GM23338 (cell line): ENCODE measurements around the gene SLCO3A1. TPM values are rescaled to one million over a fixed set of nuclear protein-coding genes. Genes with fewer than 3 reads are reported as not detected.
"Not testable (repeated sequence)": the region's sequence is repeated elsewhere in the genome, so short reads cannot be mapped to it uniquely, and the experiment has no call there.

Source experiments
- ATAC-seq: fragments of 200-7000 bp; cut with Tn5 transposase; 3 replicates; pipeline ENCODE4 v1.9.1; 2020
- DNase-seq: peaks from one replicate; pipeline ENCODE4 v3.0.0-alpha.2; 2015; ENCODE audit warnings: low spot score
- H2AFZ ChIP-seq: fragments of 200-600 bp; sonication (generic); 2 replicates; pipeline ENCODE4 v1.8.0; 2016; ENCODE audit warnings: antibody characterized with exemption, mild to moderate bottlenecking, moderate library complexity
- H3F3A ChIP-seq: fragments of 200-600 bp; sonication (generic); replicated peaks from 2 replicates; pipeline ENCODE4 v1.8.0; 2017; ENCODE audit warnings: antibody characterized with exemption, mixed run types, low read depth
- H3K27ac ChIP-seq: fragments of 200-600 bp; sonication (generic); 2 replicates; pipeline ENCODE4 v1.6.1; 2016; ENCODE audit warnings: low read depth
- H3K27me3 ChIP-seq: fragments of 200-600 bp; sonication (generic); 2 replicates; pipeline ENCODE4 v1.8.0; 2016; ENCODE audit warnings: mild to moderate bottlenecking, mixed run types, moderate library complexity; ENCODE audit not compliant: insufficient read depth
- H3K36me3 ChIP-seq: fragments of 200-600 bp; sonication (generic); 2 replicates; pipeline ENCODE4 v1.8.0; 2016; ENCODE audit warnings: mild to moderate bottlenecking; ENCODE audit not compliant: insufficient read depth
- H3K4me1 ChIP-seq: fragments of 200-600 bp; sonication (generic); 2 replicates; pipeline ENCODE4 v1.8.0; 2016; ENCODE audit warnings: mild to moderate bottlenecking, moderate library complexity; ENCODE audit not compliant: insufficient read depth
- H3K4me2 ChIP-seq: fragments of 200-600 bp; sonication (generic); 2 replicates; pipeline ENCODE4 v1.7.1; 2017; ENCODE audit warnings: mixed run types
- H3K4me3 ChIP-seq: fragments of 200-600 bp; sonication (generic); 2 replicates; pipeline ENCODE4 v1.6.1; 2016; ENCODE audit warnings: mixed run types
- H3K79me2 ChIP-seq: fragments of 200-600 bp; sonication (generic); replicated peaks from 2 replicates; pipeline ENCODE4 v1.8.0; 2017; ENCODE audit warnings: mild to moderate bottlenecking; ENCODE audit not compliant: insufficient read depth
- H3K9me2 ChIP-seq: fragments of 200-600 bp; sonication (generic); 2 replicates; pipeline ENCODE4 v1.8.0; 2017; ENCODE audit not compliant: insufficient read depth
- H4K20me1 ChIP-seq: fragments of 200-600 bp; sonication (generic); replicated peaks from 2 replicates; pipeline ENCODE4 v1.8.0; 2017; ENCODE audit warnings: mild to moderate bottlenecking; ENCODE audit not compliant: insufficient read depth
- H3K27ac Mint-ChIP-seq: 2 replicates; pipeline ENCODE4 v1.8.0; 2020; ENCODE audit warnings: inconsistent platforms, mild to moderate bottlenecking, moderate library complexity, mixed read lengths
- H3K27me3 Mint-ChIP-seq: 3 replicates; pipeline ENCODE4 v1.8.0; 2022; ENCODE audit warnings: low read depth, mild to moderate bottlenecking, moderate library complexity, mixed read lengths, inconsistent platforms; ENCODE audit not compliant: insufficient read depth, poor library complexity
- H3K36me3 Mint-ChIP-seq: 3 replicates; pipeline ENCODE4 v1.8.0; 2021; ENCODE audit warnings: low read depth, mild to moderate bottlenecking, inconsistent platforms, moderate library complexity, mixed read lengths
- H3K4me1 Mint-ChIP-seq: 3 replicates; pipeline ENCODE4 v1.8.0; 2020; ENCODE audit warnings: mild to moderate bottlenecking, inconsistent platforms, mixed read lengths
- H3K4me3 Mint-ChIP-seq: 3 replicates; pipeline ENCODE4 v1.8.0; 2021; ENCODE audit warnings: moderate library complexity, mild to moderate bottlenecking, inconsistent platforms, mixed read lengths
- H3K9me3 Mint-ChIP-seq: 3 replicates; pipeline ENCODE4 v1.8.0; 2020; ENCODE audit warnings: moderate library complexity, mild to moderate bottlenecking, inconsistent platforms, mixed read lengths
- polyA plus RNA-seq: library from polyadenylated mRNA; unstranded; fragments of >200 nt; fragmentation: Nextera tagmentation; extraction: Ambion mirVana; gene quantifications from 2 replicates; pipeline ENCODE4 v1.2.1, GENCODE V29; 2016
- total RNA-seq: library from RNA; depleted of rRNA; stranded (reverse); fragments of >200 nt; shearing (Covaris generic); gene quantifications from 2 replicates; pipeline ENCODE4 v1.2.3, GENCODE V29; 2014
- TF ChIP-seq, protein P1 (sequence below), 2 experiments: fragments of 200-600 bp in 1 of 2; sonication (generic) in 1 of 2; conservative IDR thresholded peaks; 2 replicates each; pipeline versions ENCODE4 v1.5.1 to v1.6.1; 2016 to 2017; ENCODE audit warnings: antibody characterized with exemption in 2 of 2, low read depth in 2 of 2, mild to moderate bottlenecking in 2 of 2, moderate library complexity in 1 of 2
- TF ChIP-seq, protein P2 (sequence below): IDR thresholded peaks from 2 replicates; pipeline ENCODE4 v1.6.1; 2016; ENCODE audit warnings: antibody characterized with exemption

Gene SLCO3A1
- total and polyA plus RNA-seq, 2 experiments from 2014 or later = 7.3 to 9.4 TPM

DNA sequence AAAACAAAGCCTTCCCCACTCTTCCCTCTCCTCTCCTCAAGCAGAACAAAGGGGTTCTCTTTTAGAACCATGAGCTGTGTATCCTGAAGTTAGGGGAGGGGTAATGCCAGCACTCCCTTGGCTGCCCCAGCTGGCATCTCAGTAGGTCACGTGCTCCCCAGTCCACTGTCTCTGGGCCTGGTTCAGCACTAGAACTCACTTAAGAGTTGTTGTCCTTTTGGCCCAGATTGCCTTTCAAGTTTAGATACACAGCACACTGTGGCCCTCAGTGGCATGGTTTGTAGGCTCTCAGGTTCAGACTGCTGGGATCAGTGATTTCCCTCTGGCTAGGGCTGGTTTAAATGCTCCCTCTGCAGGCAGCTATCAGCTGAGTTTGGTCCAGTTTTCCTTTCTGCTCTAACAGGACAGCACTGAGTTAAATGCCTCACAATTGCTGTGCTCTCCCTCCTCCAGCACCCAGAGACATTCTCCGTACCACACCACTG is 351.8 kb downstream of the SLCO3A1 start:
- Histone ChIP-seq H3K4me1 (peaks cover 6% of the 10 kb centered on the region; the same call in 1 of the 2 replicates), H3K9me2 (peaks cover 7% of the 10 kb centered on the region; the same call in 1 of the 2 replicates), H3K4me2 (no peak overlapping the region), H3K36me3 (no peaks in the 10 kb centered on the region), H3K4me3 (no peak overlapping the region), H3K79me2 (no peaks in the 10 kb centered on the region), H4K20me1 (no peaks in the 10 kb centered on the region), H3K27me3 (no peaks in the 10 kb centered on the region), H2AFZ (peak overlapping the region; percentile 95), H3K27ac (no peak overlapping the region), H3F3A (no peaks in the 10 kb centered on the region)
- ATAC-seq (peak; percentile 94), DNase-seq (peak; percentile 70)
- H3K4me1 Mint-ChIP-seq = peaks cover 37% of the 10 kb centered on the region
- peaks cover 9% of the 10 kb centered on the region for H3K27me3 Mint-ChIP-seq
- H3K36me3 Mint-ChIP-seq = peaks cover 7% of the 10 kb centered on the region
- H3K27ac Mint-ChIP-seq = no peak overlapping the region
- peaks cover 19% of the 10 kb centered on the region for H3K9me3 Mint-ChIP-seq
- TF ChIP-seq, protein P1, sequence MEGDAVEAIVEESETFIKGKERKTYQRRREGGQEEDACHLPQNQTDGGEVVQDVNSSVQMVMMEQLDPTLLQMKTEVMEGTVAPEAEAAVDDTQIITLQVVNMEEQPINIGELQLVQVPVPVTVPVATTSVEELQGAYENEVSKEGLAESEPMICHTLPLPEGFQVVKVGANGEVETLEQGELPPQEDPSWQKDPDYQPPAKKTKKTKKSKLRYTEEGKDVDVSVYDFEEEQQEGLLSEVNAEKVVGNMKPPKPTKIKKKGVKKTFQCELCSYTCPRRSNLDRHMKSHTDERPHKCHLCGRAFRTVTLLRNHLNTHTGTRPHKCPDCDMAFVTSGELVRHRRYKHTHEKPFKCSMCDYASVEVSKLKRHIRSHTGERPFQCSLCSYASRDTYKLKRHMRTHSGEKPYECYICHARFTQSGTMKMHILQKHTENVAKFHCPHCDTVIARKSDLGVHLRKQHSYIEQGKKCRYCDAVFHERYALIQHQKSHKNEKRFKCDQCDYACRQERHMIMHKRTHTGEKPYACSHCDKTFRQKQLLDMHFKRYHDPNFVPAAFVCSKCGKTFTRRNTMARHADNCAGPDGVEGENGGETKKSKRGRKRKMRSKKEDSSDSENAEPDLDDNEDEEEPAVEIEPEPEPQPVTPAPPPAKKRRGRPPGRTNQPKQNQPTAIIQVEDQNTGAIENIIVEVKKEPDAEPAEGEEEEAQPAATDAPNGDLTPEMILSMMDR (conservative IDR thresholded peaks at IDR 0.05; ENCODE audit: low read depth in 2 of 2) = peak; percentile 48 to 81
- TF ChIP-seq, protein P2, sequence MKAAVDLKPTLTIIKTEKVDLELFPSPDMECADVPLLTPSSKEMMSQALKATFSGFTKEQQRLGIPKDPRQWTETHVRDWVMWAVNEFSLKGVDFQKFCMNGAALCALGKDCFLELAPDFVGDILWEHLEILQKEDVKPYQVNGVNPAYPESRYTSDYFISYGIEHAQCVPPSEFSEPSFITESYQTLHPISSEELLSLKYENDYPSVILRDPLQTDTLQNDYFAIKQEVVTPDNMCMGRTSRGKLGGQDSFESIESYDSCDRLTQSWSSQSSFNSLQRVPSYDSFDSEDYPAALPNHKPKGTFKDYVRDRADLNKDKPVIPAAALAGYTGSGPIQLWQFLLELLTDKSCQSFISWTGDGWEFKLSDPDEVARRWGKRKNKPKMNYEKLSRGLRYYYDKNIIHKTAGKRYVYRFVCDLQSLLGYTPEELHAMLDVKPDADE = no peak
- no peak overlapping the region for H3K4me3 Mint-ChIP-seq

DNA sequence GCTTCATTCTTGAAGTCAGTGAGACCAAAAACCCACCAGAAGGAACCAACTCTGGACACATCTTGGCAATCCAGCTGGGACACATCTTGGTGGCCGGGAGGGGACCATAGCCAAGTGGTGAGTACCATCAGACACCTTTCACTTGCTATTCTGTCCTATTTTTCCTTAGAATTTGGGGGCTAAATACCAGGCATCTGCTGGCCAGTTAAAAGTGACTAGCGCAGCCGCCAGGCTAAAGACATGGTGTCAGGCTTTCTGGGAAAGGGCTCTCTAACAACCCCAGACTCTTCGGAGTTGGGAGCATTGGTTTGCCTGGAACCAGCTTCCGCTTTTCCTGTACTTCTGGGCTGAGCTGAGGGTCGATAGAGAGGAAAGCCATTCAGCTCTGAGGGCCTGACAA is 354.1 kb downstream of the SLCO3A1 start:
- H3K27me3 ChIP-seq, H3K36me3 ChIP-seq, H4K20me1 ChIP-seq, H3K9me2 ChIP-seq, H3K4me3 Mint-ChIP-seq, H3K4me1 ChIP-seq, H3K36me3 Mint-ChIP-seq, H3F3A ChIP-seq, H3K79me2 ChIP-seq, H3K4me2 ChIP-seq, H3K27me3 Mint-ChIP-seq, DNase-seq, H3K27ac Mint-ChIP-seq, H3K4me3 ChIP-seq, H2AFZ ChIP-seq, H3K27ac ChIP-seq, ATAC-seq: not testable (repeated sequence)
- H3K9me3 Mint-ChIP-seq = peaks cover 20% of the 10 kb centered on the region
- peaks cover 32% of the 10 kb centered on the region for H3K4me1 Mint-ChIP-seq
